Measurements from ENCODE around the gene TEX44.

TEX44 gene

GRCh38 chr2:231626449-231626848 lies 33.8 kb downstream of the TEX44 start:
- no peak for DNase-seq (ENCODE audit: low read depth in 2 of 2)
- TF ChIP-seq CTCF (IDR thresholded peaks at IDR 0.05; ENCODE audit: low read depth, low read length) = no peak
- H3K4me3 ChIP-seq (replicated peaks in 1 of 2; ENCODE audit: low read depth in 2 of 2, low read length in 2 of 2) = no peak overlapping the region

- DNase-seq (ENCODE audit: low read depth in 2 of 2) = peak; percentile 51 to 85
- TF ChIP-seq CTCF (IDR thresholded peaks at IDR 0.05; ENCODE audit: low read depth, low read length) = no peak
- no peak overlapping the region for H3K4me3 ChIP-seq (replicated peaks in 1 of 2; ENCODE audit: low read depth in 2 of 2, low read length in 2 of 2)
These were observed 34.9 kb downstream of the TEX44 start for GRCh38 chr2:231627384-231628120.

DNA sequence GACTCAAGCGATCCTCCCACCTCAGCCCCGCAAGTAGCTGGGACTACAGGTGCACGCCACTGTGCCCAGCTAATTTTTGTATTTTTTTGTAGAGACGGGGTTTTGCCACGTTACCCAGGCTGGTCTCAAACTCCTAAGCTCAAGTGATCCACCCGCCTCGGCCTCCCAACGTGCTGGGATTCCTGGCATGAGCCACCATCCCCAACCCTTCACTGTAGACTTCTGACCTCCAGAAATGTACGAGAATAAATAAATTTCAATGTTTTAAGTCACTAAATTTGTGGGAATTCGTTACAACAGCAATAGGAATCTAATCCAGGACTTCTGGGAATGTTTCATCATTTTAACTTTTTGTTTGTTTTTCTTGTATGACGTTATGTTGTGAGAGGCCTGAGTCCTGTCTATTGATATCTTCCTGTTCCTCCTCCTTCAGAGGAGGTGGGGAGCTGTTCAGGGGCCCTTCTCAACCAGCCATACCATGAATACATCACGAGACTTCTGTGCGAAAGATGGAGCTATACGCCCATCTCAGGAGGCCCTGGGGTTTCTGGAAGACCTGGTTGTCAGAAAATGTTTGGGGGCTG lies 40.0 kb downstream of the TEX44 start:
- peak; percentile 59 to 66 for DNase-seq (ENCODE audit: low read depth in 2 of 2)

DNA sequence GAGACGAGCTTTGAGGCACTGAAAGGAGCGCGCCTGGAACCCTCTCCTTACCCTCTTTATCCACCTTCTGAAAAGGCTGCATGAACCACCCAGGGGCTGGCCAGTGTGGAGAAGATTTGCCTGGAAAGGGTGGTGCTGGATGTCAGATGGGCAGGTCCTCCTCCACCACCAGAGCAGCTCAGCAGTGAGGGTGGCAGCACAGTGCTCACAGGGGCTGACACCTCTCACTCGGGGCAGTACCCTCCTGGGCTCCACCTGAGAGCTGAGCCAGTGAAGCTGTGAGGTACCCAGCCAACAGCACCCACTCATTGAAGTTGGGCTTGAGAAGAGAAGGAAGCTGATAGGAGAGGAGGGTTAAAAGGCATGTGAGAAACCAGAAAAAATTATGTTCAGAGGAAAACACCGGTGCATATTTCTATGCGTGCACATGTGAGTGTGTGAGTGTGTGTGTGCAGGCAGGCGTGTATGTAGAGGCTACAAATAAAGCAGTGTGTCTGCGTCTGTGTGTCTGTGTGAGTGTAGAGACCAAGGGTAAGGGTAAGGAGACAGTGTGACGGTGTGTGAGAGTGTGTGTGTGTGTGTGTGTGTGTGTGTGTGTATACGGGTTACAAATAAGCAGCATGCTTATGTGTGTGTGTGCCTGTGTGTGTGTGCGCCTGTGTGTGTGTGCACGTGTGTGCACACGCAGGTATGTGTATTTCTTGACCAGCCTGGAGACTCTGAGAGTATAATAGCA lies 40.7 kb downstream of the TEX44 start:
- no peak for DNase-seq (ENCODE audit: low read depth in 2 of 2)
- no peak for TF ChIP-seq CTCF (IDR thresholded peaks at IDR 0.05; ENCODE audit: low read depth, low read length)
- H3K4me3 ChIP-seq (replicated peaks in 1 of 2; ENCODE audit: low read depth in 2 of 2, low read length in 2 of 2) = no peak overlapping the region

More for the DNA sequence above, 40.0 kb downstream of the TEX44 start:
- TF ChIP-seq CTCF (IDR thresholded peaks at IDR 0.05; ENCODE audit: low read depth, low read length) = no peak
- no peak overlapping the region for H3K4me3 ChIP-seq (replicated peaks in 1 of 2; ENCODE audit: low read depth in 2 of 2, low read length in 2 of 2)

- no peak overlapping the region for H3K4me3 ChIP-seq (replicated peaks in 1 of 2; ENCODE audit: low read depth in 2 of 2, low read length in 2 of 2)
- DNase-seq (ENCODE audit: low read depth in 2 of 2) = no peak
- no peak for TF ChIP-seq CTCF (IDR thresholded peaks at IDR 0.05; ENCODE audit: low read depth, low read length)
These were observed 41.7 kb downstream of the TEX44 start for GRCh38 chr2:231634412-231634811.

DNA sequence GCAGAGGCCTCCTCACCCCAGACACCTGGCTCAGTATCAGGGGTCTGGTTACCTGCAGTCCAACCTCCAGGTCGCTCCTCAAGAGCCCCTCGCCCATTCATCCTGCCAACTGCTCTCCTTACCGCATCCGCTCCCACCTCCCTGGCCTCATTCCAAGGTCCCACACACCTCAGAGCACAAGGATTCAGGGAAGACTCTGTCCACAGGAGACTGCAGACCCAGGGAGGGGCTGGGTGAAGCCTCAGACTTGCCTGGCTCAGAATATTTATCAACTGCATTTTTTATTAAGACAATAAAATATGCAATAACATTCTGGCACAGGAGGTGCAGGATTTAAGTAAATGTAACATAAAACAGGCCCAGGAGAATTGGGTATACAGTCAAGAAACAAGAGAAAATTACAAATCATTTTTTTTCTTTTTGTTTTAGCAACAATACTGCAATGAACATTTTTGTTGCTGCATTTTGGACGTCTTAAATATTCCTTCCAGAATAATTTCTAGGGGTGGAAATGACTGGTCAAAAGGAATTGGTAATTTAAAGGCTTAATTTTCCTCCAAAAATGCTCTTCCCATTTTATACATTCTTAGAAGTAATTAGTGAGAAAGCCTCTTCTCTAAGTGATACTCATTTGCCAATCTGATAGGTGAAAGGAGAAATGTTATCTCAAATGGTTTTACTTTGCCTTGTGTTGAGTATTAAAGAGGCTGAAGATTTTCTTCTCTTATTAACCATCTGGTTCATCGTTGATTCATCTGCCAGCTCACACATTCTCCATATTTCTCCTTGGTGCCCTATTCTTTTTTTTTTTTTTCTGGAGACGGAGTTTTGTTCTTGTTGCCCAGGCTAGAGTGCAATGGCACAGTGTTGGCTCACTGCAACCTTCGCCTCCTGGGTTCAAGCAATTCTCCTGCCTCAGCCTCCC lies 42.5 kb downstream of the TEX44 start:
- H3K4me3 ChIP-seq (replicated peaks in 1 of 2; ENCODE audit: low read depth in 2 of 2, low read length in 2 of 2) = no peak overlapping the region
- TF ChIP-seq CTCF (IDR thresholded peaks at IDR 0.05; ENCODE audit: low read depth, low read length) = no peak
- peak in 1 of 2 donors; percentile 51 for DNase-seq (ENCODE audit: low read depth in 2 of 2)
